AG04450 (cell line): ENCODE results near the gene C10orf90. TPM values are rescaled to one million over a fixed set of nuclear protein-coding genes. Genes with fewer than 3 reads are reported as not detected.

Experiments used
- CTCF ChIA-PET: fragments of 300-600, 350-600 bp; formaldehyde crosslinking; extraction: SDS; loops from one replicate; lab custom pipeline; 2022; ENCODE audit warnings: antibody characterized with exemption, inconsistent platforms; lab: Charles Lee
- POLR2A ChIA-PET: fragments of 350-600 bp; formaldehyde crosslinking; extraction: SDS; loops from one replicate; lab custom pipeline; 2021; ENCODE audit warnings: antibody characterized with exemption, inconsistent platforms; lab: Yijun Ruan, JAX
- DNase-seq: peaks from one replicate; pipeline ENCODE4 v3.0.0-alpha.2; 2011; ENCODE audit warnings: low read depth, low spot score
- H3K27ac ChIP-seq: one replicate; pipeline ENCODE4 v1.5.1; 2012; ENCODE audit warnings: low read depth, low read length, control low read depth
- H3K27me3 ChIP-seq: one replicate; pipeline ENCODE4 v1.6.0; 2012; ENCODE audit warnings: low read length; ENCODE audit not compliant: control insufficient read depth, insufficient read depth
- H3K4me3 ChIP-seq: 2 replicates; pipeline ENCODE4 v1.5.1; 2011; ENCODE audit warnings: mild to moderate bottlenecking, low read depth, low read length, control low read depth
- H3K9me3 ChIP-seq: 2 replicates; pipeline ENCODE4 v1.5.1; 2012; ENCODE audit warnings: low read length; ENCODE audit not compliant: control insufficient read depth, insufficient read depth
- CTCF ChIP-seq: IDR thresholded peaks from 2 replicates; pipeline ENCODE4 v1.5.1; 2011; ENCODE audit warnings: low read depth, low read length, control low read depth, inconsistent platforms
- polyA plus RNA-seq: library from polyadenylated mRNA; depleted of rRNA; stranded (reverse); fragments of >200 nt; gene quantifications from 2 replicates; pipeline ENCODE4 v1.2.3, GENCODE V29; 2011

Gene C10orf90
- polyA plus RNA-seq, 1 experiment, result 0.10 TPM

GRCh38 chr10:126581648-126582046 is 88.8 kb downstream of the C10orf90 start:
- ChIA-PET POLR2A (no interaction called here), CTCF (no interaction called here)
- DNase-seq, result no peak
- Histone ChIP-seq H3K4me3 (no peak overlapping the region), H3K27ac (no peak overlapping the region), H3K9me3 (no peaks in the 10 kb centered on the region), H3K27me3 (peaks cover 10% of the 10 kb centered on the region)
- TF ChIP-seq CTCF, result no peak

GRCh38 chr10:126580873-126581647 is 89.4 kb downstream of the C10orf90 start:
- no peak for DNase-seq
- Histone ChIP-seq H3K27me3 (peaks cover 10% of the 10 kb centered on the region), H3K27ac (no peak overlapping the region), H3K4me3 (no peak overlapping the region), H3K9me3 (no peaks in the 10 kb centered on the region)
- ChIA-PET POLR2A (no interaction called here), CTCF (no interaction called here)
- no peak for TF ChIP-seq CTCF

- no peak for TF ChIP-seq CTCF
- POLR2A ChIA-PET, result no interaction called here
- H3K27ac ChIP-seq, result no peak overlapping the region
- no peaks in the 10 kb centered on the region for H3K9me3 ChIP-seq
- DNase-seq, result no peak
- peaks cover 3% of the 10 kb centered on the region for H3K27me3 ChIP-seq
- no peak overlapping the region for H3K4me3 ChIP-seq
- CTCF ChIA-PET, result no interaction called here
Observed at GRCh38 chr10:126576336-126576735, 94.2 kb downstream of the C10orf90 start.

GRCh38 chr10:126570621-126571602 is 99.6 kb downstream of the C10orf90 start:
- ChIA-PET POLR2A (no interaction called here), CTCF (no interaction called here)
- Histone ChIP-seq H3K4me3 (no peak overlapping the region), H3K9me3 (no peaks in the 10 kb centered on the region), H3K27ac (no peak overlapping the region), H3K27me3 (peaks cover 3% of the 10 kb centered on the region)
- no peak for TF ChIP-seq CTCF
- DNase-seq, result no peak

GRCh38 chr10:126570245-126570570 is 100.3 kb downstream of the C10orf90 start:
- ChIA-PET CTCF (interaction anchor here (1.1 kb wide), 1 partner anchor 636 kb away, joined by 4 read pairs; no protein-coding TSS in a partner anchor), POLR2A (no interaction called here)
- peaks cover 3% of the 10 kb centered on the region for H3K27me3 ChIP-seq
- peak overlapping the region; percentile 48 for H3K27ac ChIP-seq
- peak overlapping the region; percentile 37 for H3K4me3 ChIP-seq
- DNase-seq, result no peak
- no peak for TF ChIP-seq CTCF
- no peaks in the 10 kb centered on the region for H3K9me3 ChIP-seq
